Measurements from ENCODE around the gene CLSTN3.

GRCh38 chr12:7139200-7139599, 9.0 kb downstream of the CLSTN3 start:
- TF ChIP-seq CTCF (IDR thresholded peaks at IDR 0.05): no peak
- no peak for TF ChIP-seq POLR2A (IDR thresholded peaks at IDR 0.05)

Data from testis (tissue), 2 donors.